GM18951 (cell line): ENCODE measurements around the gene ULBP1.
"Not testable (repeated sequence)": the region's sequence is repeated elsewhere in the genome, so short reads cannot be mapped to it uniquely, and the experiment has no call there.

Experiments
- POLR2A ChIP-seq: IDR thresholded peaks from 4 replicates; pipeline ENCODE4 v1.6.1; 2011; ENCODE audit warnings: mild to moderate bottlenecking; ENCODE audit not compliant: insufficient read length, insufficient read depth; ENCODE audit errors: extremely low read depth
- in situ Hi-C: fragments of 300-500 bp; cut with MboI; formaldehyde crosslinking; loops from one replicate; pipeline ENCODE4 v1.12.0; 2022; ENCODE audit warnings: low sequenced_read_pairs, mixed read lengths, inconsistent platforms; ENCODE audit not compliant: unreplicated experiment

ULBP1 gene

DNA sequence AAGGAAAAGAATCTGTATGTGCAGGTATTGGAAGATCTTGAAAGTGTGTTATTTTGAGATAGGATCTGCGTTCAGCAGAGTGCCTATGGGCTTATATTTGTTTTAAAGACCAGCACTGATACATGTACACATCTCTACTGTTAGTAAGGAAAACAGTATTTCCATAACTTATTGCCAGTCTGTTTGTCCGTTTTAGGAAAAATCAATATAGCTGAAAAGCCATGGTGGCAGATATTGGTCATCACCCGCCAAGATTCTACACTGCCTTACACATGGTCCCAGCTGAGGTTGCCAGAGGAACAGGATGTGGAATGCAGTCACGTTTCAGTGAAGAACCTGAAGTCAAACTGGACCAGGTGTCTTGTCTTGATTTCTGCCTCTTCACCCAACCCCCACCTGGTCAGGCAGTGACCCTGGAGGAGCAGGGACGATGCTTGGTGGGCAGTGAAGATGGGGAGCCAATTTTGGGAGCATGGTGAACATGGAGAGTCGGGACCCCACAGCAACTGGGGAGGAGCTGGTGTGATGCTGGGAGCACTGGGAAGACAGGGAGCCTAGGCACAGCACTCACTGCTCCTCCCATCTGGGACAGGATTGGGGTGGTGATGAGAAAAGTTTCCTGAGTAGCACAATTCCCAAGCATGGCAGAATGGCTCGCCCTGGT is 8.0 kb upstream of the ULBP1 start:
- in situ Hi-C loops, result not testable (repeated sequence)

- in situ Hi-C loops, result not testable (repeated sequence)
Measured at GRCh38 chr6:149958124-149958523, 5.6 kb upstream of the ULBP1 start.

DNA sequence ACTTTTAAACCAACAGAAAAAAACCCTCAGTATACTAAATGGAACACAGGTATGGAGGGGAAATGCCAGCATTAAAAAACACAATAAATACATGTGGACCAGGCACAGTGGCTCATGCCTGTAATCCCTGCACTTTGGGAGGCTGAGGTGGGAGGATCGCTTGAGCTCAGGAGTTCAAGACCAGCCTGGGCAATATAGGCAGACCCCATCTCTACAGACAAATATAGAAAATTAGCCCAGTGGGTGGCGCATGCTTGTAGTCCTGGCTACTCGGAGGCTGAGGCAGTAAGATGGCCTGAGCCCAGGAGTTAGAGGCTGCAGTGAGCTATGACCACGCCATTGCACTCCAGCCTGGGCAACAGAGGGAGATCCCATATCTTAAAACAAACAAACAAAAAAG is 3.9 kb upstream of the ULBP1 start:
- in situ Hi-C loops, result not testable (repeated sequence)

DNA sequence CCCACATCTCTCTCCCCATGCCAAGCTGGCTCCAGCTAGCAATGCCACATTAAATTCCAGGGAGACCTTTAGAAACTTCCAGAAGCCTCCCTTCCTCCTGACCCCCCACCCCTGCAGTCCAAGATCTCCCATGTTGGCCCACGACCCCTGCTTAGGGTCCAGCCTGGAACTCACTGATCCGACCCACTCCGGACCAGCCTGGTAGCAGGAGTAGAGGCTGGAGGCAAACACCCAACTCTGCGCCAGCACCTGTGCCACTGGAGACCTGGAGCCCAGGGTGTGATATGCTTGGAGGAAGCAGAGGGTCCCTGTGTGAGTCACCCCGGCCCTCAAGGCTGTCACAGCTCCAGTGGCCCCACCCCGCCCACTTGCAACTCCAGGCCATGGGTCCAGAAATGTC is 3.3 kb upstream of the ULBP1 start:
- in situ Hi-C loops, result no loop called here
- no peak for TF ChIP-seq POLR2A

DNA sequence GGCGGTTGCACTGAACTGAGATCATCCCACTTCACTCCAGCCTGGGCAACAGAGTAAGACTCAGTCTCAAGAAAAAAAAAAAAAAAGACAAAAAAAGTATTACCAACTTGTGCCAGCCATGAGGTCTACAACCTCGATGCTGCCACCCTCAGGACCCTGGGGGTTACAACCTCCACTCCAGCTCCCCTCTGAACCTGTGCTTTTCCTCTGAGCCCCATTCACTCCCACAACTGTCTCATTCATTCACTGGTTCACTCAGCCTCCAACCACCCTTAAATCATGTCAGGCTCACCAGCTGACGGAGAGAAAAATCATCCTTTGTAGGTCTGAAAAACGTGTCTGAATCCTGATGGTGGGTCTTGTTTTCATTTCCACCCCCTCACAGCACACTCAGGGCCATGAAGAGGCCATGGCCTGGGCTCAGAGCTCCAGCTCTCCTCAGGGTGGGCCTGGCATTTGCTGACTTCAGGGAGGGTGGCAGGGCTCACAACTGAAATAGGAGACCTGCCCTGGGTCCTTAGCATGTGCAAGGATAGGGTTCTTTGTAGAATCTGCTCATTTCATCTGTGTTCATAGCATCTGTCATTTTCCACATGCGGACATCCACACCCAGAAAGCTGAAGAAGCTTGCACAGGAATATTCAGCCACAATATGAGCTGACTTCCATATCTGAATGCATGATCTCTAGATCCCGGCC is 1.9 kb upstream of the ULBP1 start:
- in situ Hi-C loops, result no loop called here

GRCh38 chr6:149962461-149963211 is 1.1 kb upstream of the ULBP1 start:
- in situ Hi-C loops, result no loop called here
- TF ChIP-seq POLR2A, result no peak

More for the DNA sequence above, 1.9 kb upstream of the ULBP1 start:
- TF ChIP-seq POLR2A, result no peak

- in situ Hi-C loops, result no loop called here
- TF ChIP-seq POLR2A, result no peak
Measured at GRCh38 chr6:149963212-149963461, 606 bp upstream of the ULBP1 start.

GRCh38 chr6:149964308-149965193 is 808 bp downstream of the ULBP1 start:
- no peak for TF ChIP-seq POLR2A
- in situ Hi-C loops, result no loop called here

GRCh38 chr6:149965194-149966020 is 1.7 kb downstream of the ULBP1 start:
- TF ChIP-seq POLR2A, result no peak
- in situ Hi-C loops, result no loop called here

DNA sequence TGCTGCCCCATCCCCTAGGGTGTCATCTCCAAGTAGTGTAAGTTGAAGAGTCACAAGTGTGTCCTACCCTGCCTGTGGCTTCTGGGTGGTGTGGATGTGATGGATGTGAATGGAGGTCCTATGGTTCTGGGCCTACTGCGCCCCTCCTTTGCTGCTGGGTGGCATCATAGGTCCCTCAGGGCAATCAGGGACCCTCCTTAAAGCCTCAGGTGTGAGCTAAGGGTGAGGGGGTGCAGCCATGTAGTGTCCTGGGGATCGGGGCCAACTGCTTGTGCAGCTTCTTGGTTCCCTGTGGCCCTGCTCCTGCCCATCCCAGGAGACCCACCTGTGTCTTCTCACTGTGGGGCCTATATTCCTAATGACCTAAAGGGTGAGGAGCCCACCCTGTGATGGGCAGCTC is 2.6 kb downstream of the ULBP1 start:
- in situ Hi-C loops, result not testable (repeated sequence)

DNA sequence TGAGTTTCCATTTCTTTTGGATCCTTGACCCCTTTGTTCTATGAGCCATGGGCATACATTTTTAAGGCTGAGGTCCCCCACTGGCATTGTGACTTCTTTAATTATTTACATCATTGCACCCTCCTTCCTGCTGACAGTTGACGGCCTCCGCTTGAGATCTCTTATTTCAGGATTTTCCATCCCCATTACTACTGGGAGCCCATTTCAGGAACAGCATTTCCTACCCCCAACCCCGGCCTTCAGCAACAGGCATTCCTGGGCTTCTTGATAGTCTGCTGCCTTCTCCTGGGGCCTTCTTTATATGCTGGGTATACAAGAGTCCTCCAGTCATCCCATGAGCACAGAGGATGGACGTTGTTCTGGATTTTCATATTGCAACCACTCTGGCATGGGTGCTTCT is 3.8 kb downstream of the ULBP1 start:
- in situ Hi-C loops, result no loop called here
- no peak for TF ChIP-seq POLR2A

GRCh38 chr6:149967999-149968398 is 4.3 kb downstream of the ULBP1 start:
- in situ Hi-C loops, result not testable (repeated sequence)

DNA sequence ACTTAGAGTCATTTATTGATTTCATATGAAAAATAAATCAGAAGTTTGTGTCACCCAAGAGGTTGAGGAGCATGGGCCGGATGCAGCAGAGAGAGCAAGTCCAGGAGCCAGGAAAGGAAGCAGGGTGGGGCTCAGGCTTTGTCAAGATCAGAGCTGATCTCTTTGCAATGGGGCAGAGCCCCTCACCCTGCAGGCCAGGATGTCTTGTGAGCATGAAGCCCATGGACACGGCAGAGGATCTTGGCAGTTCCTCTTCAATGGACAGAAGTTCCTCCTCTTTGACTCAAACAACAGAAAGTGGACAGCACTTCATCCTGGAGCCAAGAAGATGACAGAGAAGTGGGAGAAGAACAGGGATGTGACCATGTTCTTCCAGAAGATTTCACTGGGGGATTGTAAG is 5.2 kb downstream of the ULBP1 start:
- in situ Hi-C loops, result not testable (repeated sequence)
